MCF 10A (cell line): ENCODE results near the gene FOXF1. TPM values are rescaled to one million over a fixed set of nuclear protein-coding genes. Genes with fewer than 3 reads are reported as not detected.

ENCODE experiments used
- BruUV-seq: library from RNA; stranded (reverse); fragments of 400-500 nt; replicated peaks from 2 replicates; lab custom pipeline; 2021; lab: Mats Ljungman, UMichigan
- CTCF ChIA-PET: fragments of 300-600 bp; sonication (Branson Sonifier 250); formaldehyde crosslinking; extraction: SDS; loops from one replicate; lab custom pipeline; 2021; ENCODE audit warnings: antibody characterized with exemption, inconsistent platforms; lab: Yijun Ruan, JAX
- POLR2A ChIA-PET: fragments of 300-600, 350-650 bp; sonication (Branson Sonifier 250); formaldehyde crosslinking; extraction: SDS; loops from one replicate; lab custom pipeline; 2020; ENCODE audit warnings: antibody characterized with exemption, inconsistent platforms; lab: Yijun Ruan, JAX
- DNase-seq: peaks from one replicate; pipeline ENCODE4 v3.0.0-alpha.2; 2018; ENCODE audit not compliant: unreplicated experiment
- H3K27ac Mint-ChIP-seq: one replicate; pipeline ENCODE4 v1.8.0; 2022; ENCODE audit warnings: mild to moderate bottlenecking, low read depth, mixed read lengths; ENCODE audit not compliant: unreplicated experiment
- H3K27me3 Mint-ChIP-seq: one replicate; pipeline ENCODE4 v1.8.0; 2022; ENCODE audit warnings: mixed read lengths; ENCODE audit not compliant: insufficient read depth, unreplicated experiment
- H3K36me3 Mint-ChIP-seq: one replicate; pipeline ENCODE4 v1.8.0; 2022; ENCODE audit warnings: mild to moderate bottlenecking, moderate library complexity, mixed read lengths; ENCODE audit not compliant: insufficient read depth, unreplicated experiment
- H3K4me1 Mint-ChIP-seq: one replicate; pipeline ENCODE4 v1.8.0; 2022; ENCODE audit warnings: mixed read lengths; ENCODE audit not compliant: insufficient read depth, unreplicated experiment
- H3K4me3 Mint-ChIP-seq: one replicate; pipeline ENCODE4 v1.8.0; 2022; ENCODE audit warnings: mild to moderate bottlenecking, moderate library complexity, mixed read lengths; ENCODE audit not compliant: unreplicated experiment
- H3K9me3 Mint-ChIP-seq: one replicate; pipeline ENCODE4 v1.8.0; 2022; ENCODE audit warnings: mixed read lengths; ENCODE audit not compliant: unreplicated experiment
- CTCF ChIP-seq: fragments of 200-600 bp; IDR thresholded peaks from one replicate; pipeline ENCODE4 v1.8.0; 2022; ENCODE audit warnings: antibody characterized with exemption, mild to moderate bottlenecking; ENCODE audit not compliant: unreplicated experiment
- intact Hi-C: fragments of 100-400 bp; cut with micrococcal nuclease; formaldehyde crosslinking; loops from 2 replicates; pipeline ENCODE4 v1.14.1; 2022
- total RNA-seq: library from RNA; stranded (reverse); gene quantifications from 2 replicates; pipeline ENCODE4 v1.2.3, GENCODE V29; 2022

FOXF1 gene
- total RNA-seq, 1 experiment from 2014 or later, result not detected

- intact Hi-C loops, result no loop called here
- Mint-ChIP-seq H3K4me3 (no peak overlapping the region), H3K27me3 (no peaks in the 10 kb centered on the region), H3K4me1 (no peaks in the 10 kb centered on the region), H3K36me3 (peaks cover 10% of the 10 kb centered on the region), H3K9me3 (no peaks in the 10 kb centered on the region), H3K27ac (no peak overlapping the region)
- no TSS peak for BruUV-seq
- ChIA-PET POLR2A (no interaction called here), CTCF (interaction anchor here (1.4 to 1.6 kb wide), 2 partner anchors 504 to 505 kb away, joined by 5 to 6 read pairs; no protein-coding TSS in a partner anchor)
- DNase-seq, result no peak
- no peak for TF ChIP-seq CTCF
Observed at GRCh38 chr16:86557587-86557986, 47.3 kb downstream of the FOXF1 start.

GRCh38 chr16:86558355-86559193 lies 48.2 kb downstream of the FOXF1 start:
- intact Hi-C loops, result no loop called here
- TF ChIP-seq CTCF, result no peak
- ChIA-PET CTCF (interaction anchor here (0.7 to 1.6 kb wide), 4 partner anchors 17 to 1810 kb away, joined by 3 to 6 read pairs (median 4); no protein-coding TSS in a partner anchor), POLR2A (no interaction called here)
- Mint-ChIP-seq H3K27me3 (no peaks in the 10 kb centered on the region), H3K4me1 (peaks cover 6% of the 10 kb centered on the region), H3K27ac (no peak overlapping the region), H3K9me3 (no peaks in the 10 kb centered on the region), H3K36me3 (peaks cover 6% of the 10 kb centered on the region), H3K4me3 (no peak overlapping the region)
- BruUV-seq, result no TSS peak
- no peak for DNase-seq

- Mint-ChIP-seq H3K36me3 (no peaks in the 10 kb centered on the region), H3K27me3 (no peaks in the 10 kb centered on the region), H3K27ac (no peak overlapping the region), H3K4me1 (peaks cover 10% of the 10 kb centered on the region), H3K9me3 (no peaks in the 10 kb centered on the region), H3K4me3 (no peak overlapping the region)
- intact Hi-C loops, result loop anchor here (5.0 to 10.0 kb wide), 3 partner anchors 642 to 1205 kb away; partner anchors contain the start of gene KLHDC4
- BruUV-seq, result no TSS peak
- ChIA-PET CTCF (interaction anchor here (0.6 to 5.8 kb wide), 2 partner anchors 16 to 719 kb away, joined by 4 to 77 read pairs; no protein-coding TSS in a partner anchor), POLR2A (no interaction called here)
- TF ChIP-seq CTCF, result no peak
- DNase-seq, result no peak
Observed at GRCh38 chr16:86559802-86560305, 49.5 kb downstream of the FOXF1 start.

- no peaks in the 10 kb centered on the region for H3K27me3 Mint-ChIP-seq
- ChIA-PET CTCF (interaction anchor here (0.7 to 5.8 kb wide), 7 partner anchors 499 to 753 kb away, joined by 3 to 88 read pairs (median 4); no protein-coding TSS in a partner anchor), POLR2A (interaction anchor here (0.7 kb wide), 1 partner anchor 501 kb away, joined by 3 read pairs; no protein-coding TSS in a partner anchor)
- H3K4me1 Mint-ChIP-seq, result peaks cover 10% of the 10 kb centered on the region
- intact Hi-C loops, result loop anchor here (5.0 to 10.0 kb wide), 3 partner anchors 640 to 1202 kb away; partner anchors contain the start of gene KLHDC4
- no peak for TF ChIP-seq CTCF
- no TSS peak for BruUV-seq
- no peak overlapping the region for H3K27ac Mint-ChIP-seq
- H3K36me3 Mint-ChIP-seq, result no peaks in the 10 kb centered on the region
- no peak for DNase-seq
- H3K4me3 Mint-ChIP-seq, result no peak overlapping the region
- H3K9me3 Mint-ChIP-seq, result no peaks in the 10 kb centered on the region
Observed at GRCh38 chr16:86562356-86562755, 52.0 kb downstream of the FOXF1 start.
